NCI-H2227 (cell line): ENCODE measurements around the gene USP20.

ENCODE experiments used
- DNase-seq: peaks from one replicate; lab custom pipeline; 2025; ENCODE audit not compliant: unreplicated experiment; lab: John Stamatoyannopoulos, UW

The USP20 gene

DNA sequence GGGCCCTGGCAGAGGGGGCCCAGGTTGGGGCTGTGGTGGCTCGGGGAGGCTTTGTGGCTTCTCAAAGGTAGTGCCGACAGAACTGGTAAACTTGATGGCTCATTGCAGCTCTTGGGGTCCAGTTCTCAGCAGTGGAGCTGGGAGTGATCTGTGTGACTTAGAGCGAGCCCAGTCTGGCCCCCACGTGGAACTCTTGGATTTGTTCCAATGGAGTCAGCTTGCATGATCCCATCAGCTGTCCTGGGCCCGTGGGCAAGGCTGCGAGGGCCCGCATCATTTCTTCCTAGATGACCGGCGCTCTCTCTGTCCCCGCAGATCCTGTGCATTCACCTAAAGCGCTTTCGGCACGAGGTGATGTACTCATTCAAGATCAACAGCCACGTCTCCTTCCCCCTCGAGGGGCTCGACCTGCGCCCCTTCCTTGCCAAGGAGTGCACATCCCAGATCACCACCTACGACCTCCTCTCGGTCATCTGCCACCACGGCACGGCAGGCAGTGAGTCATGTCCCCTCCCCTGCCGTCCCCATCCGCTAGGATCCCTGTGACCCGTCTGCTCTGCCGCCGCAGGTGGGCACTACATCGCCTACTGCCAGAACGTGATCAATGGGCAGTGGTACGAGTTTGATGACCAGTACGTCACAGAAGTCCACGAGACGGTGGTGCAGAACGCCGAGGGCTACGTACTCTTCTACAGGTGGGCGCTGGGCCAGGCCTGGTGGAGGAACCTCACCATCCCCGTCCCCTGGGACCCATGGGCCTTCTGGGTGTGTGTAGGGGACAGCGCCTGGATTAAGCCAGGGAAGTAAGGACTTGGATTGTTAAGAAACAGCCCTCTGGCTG, 39.2 kb downstream of the USP20 start:
- DNase-seq, result no peak

DNA sequence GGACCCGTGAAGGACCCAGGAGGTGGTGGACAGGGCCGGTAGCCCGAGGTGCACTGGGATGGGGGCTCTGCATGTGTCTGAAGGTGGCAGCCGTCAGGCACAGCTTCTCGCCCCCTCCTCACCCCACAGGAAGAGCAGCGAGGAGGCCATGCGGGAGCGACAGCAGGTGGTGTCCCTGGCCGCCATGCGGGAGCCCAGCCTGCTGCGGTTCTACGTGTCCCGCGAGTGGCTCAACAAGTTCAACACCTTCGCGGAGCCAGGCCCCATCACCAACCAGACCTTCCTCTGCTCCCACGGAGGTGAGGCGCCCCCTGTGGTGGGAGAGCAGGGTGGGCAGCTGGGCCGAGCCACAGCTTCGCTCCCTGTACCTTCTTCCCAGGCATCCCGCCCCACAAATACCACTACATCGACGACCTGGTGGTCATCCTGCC, 39.9 kb downstream of the USP20 start:
- no peak for DNase-seq

DNA sequence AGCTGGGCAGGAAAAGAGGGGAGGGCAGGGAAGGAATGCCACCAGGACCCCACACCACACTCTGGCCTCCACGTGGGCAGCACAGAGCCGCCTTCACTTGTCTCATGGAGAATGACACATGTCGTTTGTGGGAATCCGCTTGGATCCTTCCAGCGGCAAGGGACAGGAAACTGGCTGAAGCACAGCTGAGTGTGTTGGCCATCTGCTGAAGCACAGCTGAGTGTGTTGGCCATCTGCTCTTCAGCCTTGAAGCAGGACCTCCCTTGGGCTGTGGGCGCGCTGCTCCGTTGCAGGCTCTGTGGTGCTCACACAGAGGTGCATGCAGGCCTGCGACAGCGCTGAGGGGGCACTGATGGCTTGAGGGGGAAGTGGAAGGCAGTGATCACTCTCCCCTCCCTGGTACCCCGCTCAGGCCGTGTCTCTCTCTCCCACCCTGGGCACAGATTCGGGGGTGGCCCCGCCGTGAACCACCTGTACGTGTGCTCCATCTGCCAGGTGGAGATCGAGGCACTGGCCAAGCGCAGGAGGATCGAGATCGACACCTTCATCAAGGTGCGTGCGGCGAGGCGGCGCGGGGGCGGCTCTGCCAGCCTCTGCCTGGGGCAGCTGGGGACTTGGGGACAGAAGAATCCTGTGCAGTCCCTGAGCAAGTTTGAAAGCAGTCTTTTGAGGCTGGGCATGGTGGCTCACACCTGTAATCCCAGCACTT, 40.6 kb downstream of the USP20 start:
- DNase-seq, result no peak

DNA sequence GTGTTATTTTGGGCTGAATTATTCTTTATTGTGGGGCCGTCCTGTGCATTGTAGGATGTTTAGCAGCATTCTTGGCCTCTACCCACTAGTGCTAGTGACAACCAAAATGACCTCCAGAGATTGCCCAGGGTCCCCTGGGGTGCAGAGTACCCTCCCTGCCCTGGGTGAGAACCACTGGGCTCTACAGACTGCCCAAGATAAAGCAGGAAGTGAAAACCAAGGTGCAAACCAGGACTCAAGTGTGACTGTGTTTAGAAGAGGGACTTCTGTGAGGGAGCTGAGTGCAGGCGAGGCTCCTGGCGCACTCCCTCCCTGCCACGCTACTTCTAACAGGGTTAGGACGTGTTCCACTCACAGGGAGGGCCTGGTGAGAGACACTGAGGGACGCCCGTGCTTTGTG, 41.6 kb downstream of the USP20 start:
- no peak for DNase-seq

DNA sequence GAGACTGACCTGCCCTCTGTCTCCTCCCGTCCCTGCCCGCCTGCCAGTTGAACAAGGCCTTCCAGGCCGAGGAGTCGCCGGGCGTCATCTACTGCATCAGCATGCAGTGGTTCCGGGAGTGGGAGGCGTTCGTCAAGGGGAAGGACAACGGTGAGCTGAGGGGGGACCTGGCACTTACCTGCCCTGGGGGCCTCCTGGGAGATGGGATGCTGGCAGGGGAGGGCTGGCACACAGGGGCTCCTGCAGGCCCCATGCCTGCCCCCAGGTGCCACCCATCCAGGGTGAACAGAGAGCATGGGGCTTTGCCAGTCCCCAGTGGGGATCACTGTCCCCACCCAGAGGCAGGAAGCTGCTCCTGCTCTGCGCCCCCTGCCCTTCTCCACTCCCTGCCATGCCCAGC, 43.0 kb downstream of the USP20 start:
- no peak for DNase-seq

DNA sequence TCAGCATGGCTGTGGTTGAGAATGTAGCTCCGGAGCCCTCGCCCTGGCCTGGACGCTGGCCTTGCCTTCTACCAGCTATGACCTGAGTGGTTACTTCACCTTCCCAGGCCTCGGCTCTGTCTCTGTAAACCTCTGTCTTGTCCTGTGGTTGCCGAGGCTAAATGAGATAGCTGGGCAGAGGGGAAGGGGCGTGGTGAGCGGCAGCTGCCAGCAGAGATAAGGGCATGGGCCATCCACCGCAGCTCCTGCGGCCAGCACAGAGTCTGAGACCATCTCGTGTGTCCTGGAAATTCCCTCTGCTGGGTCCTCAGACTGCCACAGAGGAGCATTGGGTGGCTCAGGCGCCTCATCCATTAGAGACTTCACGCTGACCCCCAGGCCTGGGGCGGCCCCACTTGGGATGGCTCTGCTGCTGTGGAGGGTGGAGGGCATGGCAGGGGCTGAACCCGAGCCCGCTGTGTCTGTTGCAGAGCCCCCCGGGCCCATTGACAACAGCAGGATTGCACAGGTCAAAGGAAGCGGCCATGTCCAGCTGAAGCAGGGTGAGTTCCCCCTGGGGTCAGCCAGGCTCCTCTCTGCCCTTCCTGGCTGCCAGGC, 43.9 kb downstream of the USP20 start:
- DNase-seq, result no peak

DNA sequence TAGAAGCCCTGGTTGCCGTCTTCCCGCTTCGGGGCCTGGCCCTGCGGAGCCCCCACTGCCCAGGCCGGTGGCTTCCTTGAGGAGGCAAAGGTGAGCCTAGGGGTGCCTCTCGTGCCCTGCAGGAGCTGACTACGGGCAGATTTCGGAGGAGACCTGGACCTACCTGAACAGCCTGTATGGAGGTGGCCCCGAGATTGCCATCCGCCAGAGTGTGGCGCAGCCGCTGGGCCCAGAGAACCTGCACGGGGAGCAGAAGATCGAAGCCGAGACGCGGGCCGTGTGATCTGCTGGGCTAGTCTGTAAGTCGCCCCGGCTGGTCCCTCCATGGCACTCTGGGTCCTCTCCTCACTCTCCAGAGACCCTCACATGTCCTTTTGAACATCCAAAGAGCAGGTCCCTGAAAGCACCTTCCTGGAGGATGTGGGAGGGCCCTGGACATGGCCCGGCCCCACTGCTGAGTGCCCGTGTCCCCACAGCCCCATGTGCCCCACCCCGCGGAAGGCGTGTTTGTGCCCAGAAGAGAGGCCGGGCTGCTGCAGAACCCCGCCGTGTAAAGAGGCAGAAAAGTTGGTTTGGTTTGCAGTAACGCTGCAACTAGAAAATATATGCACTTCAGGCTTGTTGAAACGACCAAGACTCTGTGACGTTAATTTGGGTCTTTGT, 44.9 kb downstream of the USP20 start:
- no peak for DNase-seq

DNA sequence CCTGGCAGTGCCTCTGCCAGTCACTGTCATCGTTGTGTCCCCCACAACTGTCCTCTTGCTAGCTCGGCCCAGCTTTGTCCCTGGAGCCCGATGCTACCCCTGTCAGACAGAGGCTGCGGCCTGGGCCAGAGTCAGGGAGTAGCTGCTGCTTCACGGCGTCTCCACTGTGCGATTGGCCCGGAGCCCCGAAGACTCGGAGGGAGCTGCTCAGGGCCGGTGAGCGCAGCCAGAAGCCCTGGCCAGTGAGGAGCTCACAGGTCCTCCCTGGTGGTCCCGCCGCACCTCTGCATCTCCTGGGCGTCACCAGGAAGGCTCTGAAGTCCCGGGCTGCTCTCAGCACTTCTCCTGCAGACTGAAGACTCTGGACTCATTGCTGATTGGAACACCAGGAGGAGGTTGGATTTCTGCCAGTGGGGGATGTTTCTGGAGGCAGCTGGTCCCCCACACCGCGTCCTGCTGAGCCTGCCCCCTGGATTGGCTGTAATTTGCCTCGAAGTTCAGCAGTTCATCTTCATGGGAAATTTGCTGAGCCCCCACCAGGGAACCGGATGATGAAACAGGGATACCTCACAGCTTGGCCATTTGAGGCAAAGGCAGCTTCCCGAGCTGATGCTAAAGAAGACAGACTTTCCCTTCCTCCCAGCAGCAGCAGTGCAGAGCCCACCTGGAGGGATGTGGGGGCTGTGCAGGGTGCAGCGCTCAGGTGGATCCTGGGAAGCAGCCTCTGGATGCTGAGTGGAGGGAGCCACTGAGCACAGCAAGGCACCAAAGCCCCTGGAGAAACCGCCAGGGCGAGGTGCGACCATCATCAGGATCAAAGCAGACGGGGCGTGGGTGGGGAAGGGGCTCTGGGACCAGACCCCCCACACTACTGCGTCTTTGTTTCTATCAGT, 45.6 kb downstream of the USP20 start:
- peak; percentile 25 for DNase-seq

DNA sequence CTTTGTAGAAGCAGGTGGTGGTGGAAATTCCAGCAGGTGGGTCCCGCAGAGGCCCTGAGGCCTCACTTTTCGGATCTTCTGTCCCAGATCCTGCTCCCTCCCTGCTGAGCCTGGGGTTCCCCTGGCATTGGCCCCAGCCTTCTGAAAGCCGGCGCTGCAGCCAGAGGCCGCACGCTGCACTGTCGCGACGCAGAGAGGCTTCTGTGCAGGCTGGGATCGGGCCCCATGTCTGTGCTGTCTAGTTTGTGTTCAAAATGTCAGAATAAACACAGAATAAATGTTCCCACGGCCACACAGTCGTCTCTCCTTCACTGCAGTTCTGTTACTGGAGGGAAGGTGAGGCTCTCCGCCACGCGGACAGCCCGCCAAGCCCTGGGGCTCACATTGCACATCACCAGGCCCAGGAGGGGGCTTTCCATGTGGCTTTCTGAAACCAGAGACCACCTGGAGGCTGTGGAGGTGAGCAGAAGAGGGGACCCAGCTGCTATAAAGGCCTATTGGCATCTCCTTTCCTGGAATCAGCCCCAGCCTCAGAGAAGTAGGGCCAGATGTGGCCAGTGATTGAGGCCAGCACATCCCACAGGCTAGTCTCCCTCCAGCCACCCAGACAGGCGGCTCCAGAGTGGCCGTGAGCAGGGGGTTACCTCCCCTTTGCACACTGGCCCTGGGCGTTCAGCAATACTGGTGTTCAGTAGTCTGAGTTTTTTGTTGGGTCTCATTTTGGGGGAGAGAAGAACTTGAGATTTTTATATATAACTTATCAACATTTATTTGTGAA, 46.5 kb downstream of the USP20 start:
- DNase-seq, result no peak

DNA sequence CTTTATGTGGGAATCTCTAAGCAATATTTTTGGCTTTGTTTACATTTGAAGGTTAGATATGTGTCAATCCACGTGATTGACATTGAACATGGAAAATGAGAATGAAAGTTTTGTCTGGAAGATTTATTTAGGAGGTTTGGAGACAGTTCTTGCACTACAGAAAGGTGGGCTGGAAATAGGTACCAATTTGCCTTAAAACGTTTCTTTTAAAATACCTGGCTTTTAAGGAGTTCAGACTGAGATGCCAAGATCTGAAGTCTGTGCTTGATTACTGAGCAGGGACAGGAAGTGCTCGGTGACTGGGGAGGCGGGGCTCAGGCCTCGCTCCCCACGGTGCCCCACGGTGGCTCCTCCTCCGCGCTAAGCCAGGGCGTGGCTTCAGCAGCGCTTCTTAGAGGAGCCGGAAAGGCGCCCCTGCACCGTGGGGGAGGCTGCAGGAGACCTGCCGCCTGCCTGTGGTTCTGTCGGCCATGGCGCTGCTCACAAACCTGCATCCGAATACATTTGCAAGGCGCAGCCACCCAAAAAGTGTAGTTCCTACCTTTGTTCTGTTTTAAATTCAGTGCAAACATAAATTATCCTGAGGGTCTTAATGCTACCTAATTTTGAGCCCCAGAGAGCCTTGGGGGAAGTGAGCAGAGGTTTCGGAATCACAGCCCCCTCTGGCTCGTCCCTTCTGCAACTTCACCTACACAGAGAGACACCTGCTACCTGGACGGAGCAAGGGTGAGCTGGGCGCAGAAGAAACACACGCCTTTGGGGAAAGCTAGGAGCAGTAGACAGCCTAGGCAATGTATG, 49.2 kb downstream of the USP20 start:
- DNase-seq, result peak; percentile 78

DNA sequence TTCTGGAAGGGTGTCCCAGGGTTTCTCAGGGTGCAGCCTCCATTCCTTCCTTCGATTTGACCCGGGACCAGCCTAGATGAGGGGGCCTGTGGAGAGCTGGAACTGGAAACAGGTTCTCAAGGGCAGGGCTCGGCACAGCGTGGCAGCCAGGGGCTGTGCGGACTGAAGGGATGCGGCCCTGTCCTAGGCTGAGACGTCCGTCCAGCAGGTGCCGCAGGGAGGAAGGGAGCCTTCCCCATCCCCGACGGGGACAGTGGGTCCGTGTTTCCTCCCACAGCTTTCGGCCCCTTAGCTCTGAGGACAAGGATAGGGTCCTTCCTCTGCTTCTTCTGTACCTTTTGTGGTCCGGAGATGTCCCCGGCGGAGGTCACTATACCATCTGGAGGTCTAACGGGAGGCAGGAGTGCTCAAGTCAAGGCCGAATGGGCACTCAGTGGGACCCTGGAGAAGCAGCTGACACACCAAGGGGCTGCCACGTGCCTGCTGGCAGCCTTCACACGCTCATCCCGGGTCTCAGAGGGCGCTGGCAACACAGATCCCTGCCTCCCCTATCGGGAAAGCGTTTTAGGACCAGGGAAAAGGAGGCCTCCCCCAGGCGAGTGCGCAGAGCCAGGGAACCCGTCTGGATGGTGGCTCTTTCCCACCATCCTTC, 49.9 kb downstream of the USP20 start:
- no peak for DNase-seq

DNA sequence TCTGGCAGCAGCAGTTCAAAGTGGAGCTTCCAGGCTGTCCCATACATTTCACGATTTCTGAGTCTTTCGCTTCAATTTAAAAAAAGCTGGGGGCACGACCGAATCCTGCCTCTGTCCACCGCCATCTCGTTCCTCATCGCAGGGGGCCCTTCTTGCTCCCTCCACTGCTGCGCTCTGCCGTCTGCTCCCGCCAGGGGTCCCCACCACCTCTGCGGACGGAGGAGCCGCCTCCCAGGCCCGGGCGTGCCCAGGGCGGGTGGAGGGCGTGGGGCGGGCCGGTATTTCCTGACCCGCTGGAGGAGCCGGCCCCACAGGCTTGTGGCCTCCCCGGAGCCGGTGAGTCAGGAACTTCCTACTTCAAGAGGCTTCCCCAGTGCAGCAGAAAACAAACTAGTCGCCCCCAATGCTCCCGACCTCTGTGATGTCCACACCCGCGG, 50.4 kb downstream of the USP20 start:
- DNase-seq, result no peak

DNA sequence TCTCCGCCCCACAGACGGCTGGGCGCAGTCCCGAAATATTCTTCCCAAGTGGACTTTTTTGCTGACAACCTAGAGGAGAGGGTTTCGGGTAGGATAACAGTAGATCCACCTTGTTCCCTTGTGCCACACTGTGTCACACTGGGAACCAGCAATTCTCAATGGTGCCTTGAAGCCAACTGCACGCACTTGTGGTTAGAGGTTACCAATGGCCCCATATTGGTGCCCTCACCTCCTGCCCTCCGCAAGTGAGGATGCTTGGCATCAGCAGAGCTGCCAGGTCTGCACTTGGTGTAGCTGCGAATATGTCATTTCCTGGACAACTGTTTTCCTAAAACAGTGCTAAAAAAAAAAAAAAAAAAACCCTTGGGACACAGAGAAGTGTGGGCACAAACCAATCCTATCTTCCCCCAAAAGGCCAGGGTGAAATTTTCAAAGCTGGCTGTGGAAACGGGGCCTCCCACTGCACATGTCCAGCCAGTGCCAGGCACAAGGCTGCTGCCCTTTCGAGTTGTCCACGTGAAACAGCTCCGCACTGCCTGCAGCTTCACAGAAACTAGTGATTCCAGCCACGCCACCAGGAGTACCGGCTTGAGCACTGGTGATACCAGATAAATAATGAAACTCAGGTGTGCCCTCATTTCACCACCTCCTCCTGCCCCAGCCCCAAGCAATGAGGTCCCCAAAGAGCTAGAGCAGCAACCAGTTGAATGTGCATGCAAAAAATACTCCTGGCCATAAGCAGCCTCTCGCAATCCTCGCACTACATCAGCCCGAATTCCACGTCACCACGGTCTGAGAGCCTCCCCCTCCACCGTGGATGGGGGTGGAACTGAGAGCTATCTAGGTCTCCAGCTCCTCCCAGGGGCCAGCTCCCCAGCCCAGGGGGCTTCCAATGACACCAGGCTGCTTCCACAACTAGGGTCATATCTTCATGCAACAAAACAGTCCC, 51.2 kb downstream of the USP20 start:
- DNase-seq, result no peak

DNA sequence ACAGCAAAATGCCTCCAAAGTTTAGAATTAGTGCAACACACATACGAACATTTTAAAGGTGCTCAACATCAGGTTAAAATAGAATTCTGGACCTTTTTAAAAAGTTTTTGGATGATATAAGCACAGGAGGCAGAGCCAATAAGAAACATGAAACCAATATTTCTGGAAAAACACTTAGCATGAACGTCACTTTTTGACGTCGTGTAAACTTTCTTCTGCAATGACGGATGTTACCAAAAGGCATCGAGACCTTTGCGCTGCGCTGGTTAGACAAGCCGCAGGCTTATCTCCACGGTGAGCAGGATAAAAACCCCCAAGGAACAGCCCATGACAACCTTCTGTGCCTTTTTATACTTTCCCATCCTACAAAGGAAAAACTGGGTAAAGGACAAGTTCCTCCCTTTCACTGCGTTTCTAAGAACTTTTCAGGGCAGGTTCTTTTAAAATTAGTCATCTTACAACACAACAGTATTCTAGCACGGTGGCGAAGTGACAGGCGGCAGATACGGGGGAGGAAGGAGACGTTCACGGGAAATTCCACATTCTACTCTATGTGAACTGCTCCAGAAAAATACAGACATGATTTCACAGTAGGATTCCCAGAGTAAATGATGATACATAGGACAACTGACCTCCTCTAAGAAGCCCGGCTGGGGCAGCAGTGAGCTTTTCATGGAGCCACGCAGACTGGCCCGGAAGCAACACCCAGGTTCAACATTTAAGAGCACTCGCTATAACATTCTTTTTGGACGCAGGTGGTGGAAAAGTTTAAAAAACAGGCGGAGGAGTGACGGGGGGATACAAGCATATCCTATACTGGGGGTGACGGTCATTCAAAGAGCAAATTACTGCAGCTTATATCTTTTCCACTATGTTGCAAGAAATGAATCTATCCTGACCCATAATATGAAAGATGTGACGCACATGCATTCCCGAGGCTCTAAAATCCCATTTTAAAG, 52.4 kb downstream of the USP20 start:
- DNase-seq, result no peak

DNA sequence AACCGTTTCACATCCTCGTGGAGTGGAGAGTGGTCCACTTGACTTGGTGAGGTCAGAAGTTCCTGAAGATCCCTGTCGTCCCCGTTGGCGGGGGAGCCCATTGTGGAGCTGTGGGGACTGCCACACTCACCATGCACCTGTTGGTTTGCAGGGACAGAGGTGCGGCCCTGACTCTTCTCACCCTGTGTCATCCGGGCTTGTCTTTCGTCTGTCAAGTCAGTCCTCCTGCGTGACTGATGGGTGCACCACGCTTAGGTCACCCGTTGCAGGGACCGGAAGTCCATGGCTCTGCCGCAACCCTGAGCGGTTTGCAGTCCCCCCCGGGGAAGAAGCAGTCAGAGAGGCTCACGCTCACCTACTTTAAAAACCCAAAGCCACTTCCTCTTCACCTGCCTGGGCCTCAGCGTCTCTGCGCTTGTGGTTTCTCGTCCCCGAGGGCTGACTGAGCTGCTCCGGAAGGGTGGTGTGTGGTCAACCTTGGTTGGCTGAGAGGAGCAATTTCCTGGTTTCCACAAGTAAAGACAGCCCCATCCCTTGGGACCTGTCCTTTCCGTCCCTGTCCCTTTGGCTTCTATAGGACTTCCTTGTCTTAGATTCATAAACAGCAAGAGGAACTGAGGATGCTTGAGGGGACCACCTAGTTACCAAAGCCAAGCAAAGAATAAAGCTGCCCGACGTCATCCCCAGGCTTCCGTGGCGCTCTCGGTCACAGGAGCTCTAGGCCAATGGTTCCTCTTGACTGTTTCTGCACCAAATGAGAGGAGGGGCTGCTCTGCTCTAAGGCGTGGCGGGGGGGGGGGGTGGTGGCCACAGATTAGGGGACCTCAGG, 53.2 kb downstream of the USP20 start:
- no peak for DNase-seq
